C4-2B (cell line): ENCODE data around the gene ZNF558.

Experiments
- H3K27ac ChIP-seq: fragments of 450-650 bp; 2 replicates; pipeline ENCODE4 v1.5.1; 2017
- ZFX ChIP-seq: fragments of 450-650 bp; IDR thresholded peaks from 2 replicates; pipeline ENCODE4 v1.6.1; 2017
- TF ChIP-seq, protein P1 (sequence below): fragments of 450-650 bp; conservative IDR thresholded peaks from 2 replicates; pipeline ENCODE4 v1.5.1; 2017; ENCODE audit warnings: mild to moderate bottlenecking

Gene ZNF558

DNA sequence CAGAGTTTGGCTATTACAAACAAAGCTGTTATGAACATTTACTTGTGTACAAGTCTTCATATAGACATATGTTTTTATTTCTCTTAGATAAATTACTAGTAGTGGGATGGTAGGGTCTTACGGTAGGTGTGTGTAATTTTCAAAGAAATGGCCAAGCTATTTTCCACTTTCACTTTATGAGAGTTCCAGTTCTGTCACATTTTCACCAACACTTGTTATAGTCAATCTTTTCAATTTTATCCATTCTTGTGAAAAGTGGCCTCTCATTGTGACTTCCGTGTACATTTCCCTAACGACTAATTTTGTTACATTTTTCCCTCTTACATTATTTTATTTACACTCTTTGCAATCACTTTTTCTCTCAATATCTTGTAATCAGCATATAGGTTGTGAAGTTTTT is 18.4 kb upstream of the ZNF558 start:
- no peak overlapping the region for H3K27ac ChIP-seq
- TF ChIP-seq, protein P1, sequence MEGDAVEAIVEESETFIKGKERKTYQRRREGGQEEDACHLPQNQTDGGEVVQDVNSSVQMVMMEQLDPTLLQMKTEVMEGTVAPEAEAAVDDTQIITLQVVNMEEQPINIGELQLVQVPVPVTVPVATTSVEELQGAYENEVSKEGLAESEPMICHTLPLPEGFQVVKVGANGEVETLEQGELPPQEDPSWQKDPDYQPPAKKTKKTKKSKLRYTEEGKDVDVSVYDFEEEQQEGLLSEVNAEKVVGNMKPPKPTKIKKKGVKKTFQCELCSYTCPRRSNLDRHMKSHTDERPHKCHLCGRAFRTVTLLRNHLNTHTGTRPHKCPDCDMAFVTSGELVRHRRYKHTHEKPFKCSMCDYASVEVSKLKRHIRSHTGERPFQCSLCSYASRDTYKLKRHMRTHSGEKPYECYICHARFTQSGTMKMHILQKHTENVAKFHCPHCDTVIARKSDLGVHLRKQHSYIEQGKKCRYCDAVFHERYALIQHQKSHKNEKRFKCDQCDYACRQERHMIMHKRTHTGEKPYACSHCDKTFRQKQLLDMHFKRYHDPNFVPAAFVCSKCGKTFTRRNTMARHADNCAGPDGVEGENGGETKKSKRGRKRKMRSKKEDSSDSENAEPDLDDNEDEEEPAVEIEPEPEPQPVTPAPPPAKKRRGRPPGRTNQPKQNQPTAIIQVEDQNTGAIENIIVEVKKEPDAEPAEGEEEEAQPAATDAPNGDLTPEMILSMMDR: no peak
- no peak for TF ChIP-seq ZFX

- TF ChIP-seq, protein P1: no peak
- TF ChIP-seq ZFX: no peak
- no peak overlapping the region for H3K27ac ChIP-seq
Observed at GRCh38 chr19:8849232-8849631, 17.1 kb upstream of the ZNF558 start.

GRCh38 chr19:8846819-8847218 is 14.7 kb upstream of the ZNF558 start:
- TF ChIP-seq, protein P1: no peak
- no peak for TF ChIP-seq ZFX

DNA sequence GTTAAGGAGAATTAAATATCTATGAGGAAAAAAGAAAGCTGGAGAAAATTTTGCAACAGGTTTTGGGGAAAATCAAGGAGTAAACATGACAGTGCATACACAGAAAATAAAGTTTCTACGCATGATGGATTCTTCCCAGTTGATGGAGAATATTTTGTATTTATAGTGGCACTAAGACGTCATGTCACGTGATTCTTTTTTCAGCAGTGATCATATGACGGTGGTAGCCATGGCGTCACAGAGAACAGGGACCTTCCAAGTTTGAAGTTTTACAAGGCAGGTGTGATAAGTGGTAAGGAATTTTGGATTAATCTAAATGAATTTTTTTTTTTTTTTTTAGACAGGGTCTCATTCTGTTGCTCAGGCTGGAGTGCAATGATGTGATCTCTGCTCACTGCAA is 8.6 kb upstream of the ZNF558 start:
- no peak overlapping the region for H3K27ac ChIP-seq
- TF ChIP-seq ZFX: no peak
- TF ChIP-seq, protein P1: no peak

More at GRCh38 chr19:8846819-8847218, 14.7 kb upstream of the ZNF558 start:
- H3K27ac ChIP-seq: no peak overlapping the region

DNA sequence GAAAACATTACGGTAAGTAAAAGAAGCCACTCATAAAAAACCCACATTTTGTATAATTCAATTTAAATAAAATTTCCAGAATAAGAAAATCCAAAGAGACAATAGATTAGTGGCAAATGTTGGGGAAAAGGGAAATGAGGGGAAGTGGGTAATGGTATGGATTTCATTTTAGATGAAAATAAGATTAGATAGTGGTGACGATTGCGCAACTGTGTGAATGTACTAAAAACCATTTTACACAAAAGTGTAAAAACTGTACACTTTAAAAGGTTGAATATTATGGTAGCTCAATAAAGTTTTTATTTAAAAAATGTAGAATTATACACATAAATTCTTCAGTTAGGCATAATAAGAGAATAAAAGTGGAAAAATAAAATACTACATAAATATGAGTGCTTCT is 3.8 kb upstream of the ZNF558 start:
- no peak overlapping the region for H3K27ac ChIP-seq
- TF ChIP-seq, protein P1: no peak
- no peak for TF ChIP-seq ZFX

DNA sequence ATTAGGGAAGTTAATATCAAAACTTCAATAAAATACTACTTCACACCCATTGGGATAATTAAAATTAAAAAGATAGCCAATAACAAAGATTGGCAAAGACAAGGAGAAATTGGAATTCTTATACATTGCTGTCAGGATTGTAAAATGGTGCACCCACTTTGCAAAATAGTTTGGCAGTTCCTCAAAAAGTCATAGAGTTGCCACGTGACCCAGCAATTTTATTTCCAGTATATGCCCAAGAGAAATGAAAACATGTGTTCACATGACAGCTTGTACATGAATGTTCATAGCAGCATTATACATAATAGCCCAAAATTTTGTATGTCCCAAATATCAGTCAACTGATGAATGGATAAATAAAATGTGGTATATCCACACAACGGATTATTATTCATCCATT is 3.3 kb upstream of the ZNF558 start:
- no peak overlapping the region for H3K27ac ChIP-seq
- TF ChIP-seq ZFX: no peak
- TF ChIP-seq, protein P1: no peak

GRCh38 chr19:8831832-8832131 is 322 bp downstream of the ZNF558 start:
- H3K27ac ChIP-seq: peak overlapping the region; percentile 82
- no peak for TF ChIP-seq ZFX
- TF ChIP-seq, protein P1: no peak
